ENCODE results near the gene SLCO2B1.

The SLCO2B1 gene

DNA sequence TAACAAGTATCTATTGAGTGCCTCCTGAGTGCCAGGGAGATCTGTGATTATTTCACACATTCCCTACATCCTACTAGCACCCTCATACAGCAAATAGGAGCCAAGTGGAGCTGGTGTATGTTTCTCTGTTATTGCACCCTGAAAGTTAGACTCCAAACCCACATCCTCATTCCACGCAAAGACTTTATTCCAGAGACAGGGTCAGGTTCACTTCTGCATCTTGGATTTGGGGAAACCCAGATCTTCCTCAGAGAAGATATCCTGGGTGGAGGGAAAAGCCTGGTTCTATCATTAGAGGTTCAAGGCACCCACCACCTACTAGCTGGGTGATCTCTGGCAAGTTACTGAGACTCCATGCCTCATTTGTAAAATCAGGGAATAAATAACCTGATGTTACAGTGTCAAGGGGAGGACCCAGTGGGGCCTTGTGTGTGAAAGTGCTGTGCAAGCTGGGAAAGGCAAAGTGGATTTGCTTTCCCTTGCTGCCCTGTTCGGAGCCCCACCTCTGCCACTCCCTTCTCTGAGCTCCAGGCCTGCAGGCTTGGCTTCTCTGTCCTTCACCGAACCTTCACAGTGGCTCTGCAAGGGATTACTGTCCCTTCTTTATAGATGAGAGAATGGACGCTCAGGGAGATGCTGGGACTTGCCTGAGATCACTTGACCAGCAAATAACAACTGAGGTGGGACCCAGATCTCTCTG, 991 bp upstream of the SLCO2B1 start:
- TF ChIP-seq, protein P1, sequence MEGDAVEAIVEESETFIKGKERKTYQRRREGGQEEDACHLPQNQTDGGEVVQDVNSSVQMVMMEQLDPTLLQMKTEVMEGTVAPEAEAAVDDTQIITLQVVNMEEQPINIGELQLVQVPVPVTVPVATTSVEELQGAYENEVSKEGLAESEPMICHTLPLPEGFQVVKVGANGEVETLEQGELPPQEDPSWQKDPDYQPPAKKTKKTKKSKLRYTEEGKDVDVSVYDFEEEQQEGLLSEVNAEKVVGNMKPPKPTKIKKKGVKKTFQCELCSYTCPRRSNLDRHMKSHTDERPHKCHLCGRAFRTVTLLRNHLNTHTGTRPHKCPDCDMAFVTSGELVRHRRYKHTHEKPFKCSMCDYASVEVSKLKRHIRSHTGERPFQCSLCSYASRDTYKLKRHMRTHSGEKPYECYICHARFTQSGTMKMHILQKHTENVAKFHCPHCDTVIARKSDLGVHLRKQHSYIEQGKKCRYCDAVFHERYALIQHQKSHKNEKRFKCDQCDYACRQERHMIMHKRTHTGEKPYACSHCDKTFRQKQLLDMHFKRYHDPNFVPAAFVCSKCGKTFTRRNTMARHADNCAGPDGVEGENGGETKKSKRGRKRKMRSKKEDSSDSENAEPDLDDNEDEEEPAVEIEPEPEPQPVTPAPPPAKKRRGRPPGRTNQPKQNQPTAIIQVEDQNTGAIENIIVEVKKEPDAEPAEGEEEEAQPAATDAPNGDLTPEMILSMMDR (IDR thresholded peaks at IDR 0.05; ENCODE audit: insufficient read depth, missing control alignments): no peak
- FAIRE-seq (no peak), DNase-seq (ENCODE audit: insufficient read length, low spot score) (no peak)

DNA sequence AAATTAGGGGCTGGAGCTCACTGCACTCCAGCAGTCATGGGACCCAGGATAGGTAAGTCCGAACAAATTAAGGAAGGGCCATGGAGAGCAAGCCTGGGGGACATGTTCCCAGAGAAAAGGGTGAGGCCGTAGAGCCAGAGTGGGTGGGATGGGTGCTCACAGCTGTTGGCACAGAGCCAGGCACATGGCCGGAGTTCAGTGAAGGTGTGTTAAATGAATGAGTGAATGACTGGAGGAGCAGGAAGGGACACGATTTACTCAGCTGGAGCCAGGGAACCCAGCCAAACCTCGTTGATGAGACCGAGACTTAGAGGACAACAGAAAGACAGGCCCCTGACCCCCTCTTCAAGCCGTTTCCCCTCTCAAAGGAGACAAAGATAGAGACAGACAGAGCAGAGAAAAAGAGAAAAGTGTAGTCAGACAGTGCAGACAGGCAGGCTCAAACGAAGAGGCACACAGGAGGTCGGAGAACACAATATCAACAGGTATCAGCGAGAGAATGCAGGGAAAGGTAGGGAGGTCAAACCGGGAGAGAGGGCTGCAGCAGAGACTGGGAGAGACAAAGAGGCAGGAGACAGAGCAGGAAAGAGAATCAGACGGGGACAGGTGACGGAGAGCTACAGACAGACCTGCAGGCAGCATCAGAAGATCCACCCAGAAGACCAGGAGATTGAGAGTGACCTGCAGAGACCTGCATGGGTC, 590 bp downstream of the SLCO2B1 start:
- no peak for DNase-seq (ENCODE audit: insufficient read length, low spot score)
- TF ChIP-seq, protein P1 (IDR thresholded peaks at IDR 0.05; ENCODE audit: insufficient read depth, missing control alignments): no peak
- FAIRE-seq: no peak

DNA sequence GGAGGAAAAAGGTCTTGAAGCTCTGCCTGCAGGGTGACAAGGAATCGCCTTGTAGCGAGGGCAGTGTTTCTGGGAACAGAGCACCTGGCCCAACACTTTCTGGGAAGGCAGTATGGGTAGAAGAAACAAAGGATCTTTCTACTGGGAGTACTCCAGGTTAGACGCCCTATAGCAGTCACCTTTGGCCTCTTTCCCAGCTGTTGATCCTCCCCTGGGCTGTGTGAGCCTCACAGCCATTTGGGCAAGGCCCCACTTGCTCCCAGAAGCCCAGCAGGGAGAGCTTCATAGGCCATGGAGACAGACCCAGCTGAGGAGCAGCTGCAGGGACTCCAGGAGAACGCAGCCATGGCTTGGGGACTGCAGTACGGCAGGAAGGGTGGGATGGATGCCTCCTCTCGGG, 1.2 kb downstream of the SLCO2B1 start:
- FAIRE-seq: no peak
- TF ChIP-seq, protein P1 (IDR thresholded peaks at IDR 0.05; ENCODE audit: insufficient read depth, missing control alignments): no peak
- DNase-seq (ENCODE audit: insufficient read length, low spot score): no peak

DNA sequence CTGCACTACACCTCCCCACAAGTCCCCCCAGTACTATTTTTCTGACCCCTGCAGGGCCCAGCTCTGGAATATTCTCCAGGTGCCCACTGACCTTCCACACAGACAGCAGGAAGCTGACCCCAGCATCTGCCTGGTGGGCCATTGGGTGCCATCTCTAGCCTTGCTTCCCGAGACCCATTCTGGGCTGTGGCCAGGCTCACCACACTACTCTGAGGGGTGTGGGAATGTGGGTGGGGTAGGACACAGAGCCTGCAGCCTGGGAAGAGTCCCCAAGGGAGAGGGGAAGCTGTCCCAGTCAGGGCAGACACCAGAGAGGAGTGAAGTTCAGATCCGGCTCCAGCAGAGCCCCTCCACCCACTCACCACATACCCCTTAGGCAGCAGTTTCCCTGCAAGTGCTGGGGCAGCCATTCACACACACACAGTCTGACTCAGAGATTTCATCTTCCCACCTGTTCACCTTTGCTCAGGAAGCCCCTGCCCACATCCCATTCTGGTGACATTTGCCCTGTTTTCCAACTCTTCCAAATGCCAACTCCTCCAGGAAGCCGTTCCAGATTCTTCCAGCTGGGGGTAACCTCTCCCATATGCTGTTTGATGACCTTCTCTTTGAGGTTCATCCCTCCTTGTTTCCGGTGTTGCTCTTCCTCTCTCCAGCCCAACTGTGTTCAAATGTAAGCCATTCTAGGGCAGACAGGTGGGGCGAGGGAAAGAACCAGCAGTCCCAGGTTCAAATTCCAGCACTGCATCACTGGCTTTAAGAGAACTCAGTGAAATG, 1.9 kb downstream of the SLCO2B1 start:
- TF ChIP-seq, protein P1 (IDR thresholded peaks at IDR 0.05; ENCODE audit: insufficient read depth, missing control alignments): no peak
- DNase-seq (ENCODE audit: insufficient read length, low spot score): no peak
- no peak for FAIRE-seq

DNA sequence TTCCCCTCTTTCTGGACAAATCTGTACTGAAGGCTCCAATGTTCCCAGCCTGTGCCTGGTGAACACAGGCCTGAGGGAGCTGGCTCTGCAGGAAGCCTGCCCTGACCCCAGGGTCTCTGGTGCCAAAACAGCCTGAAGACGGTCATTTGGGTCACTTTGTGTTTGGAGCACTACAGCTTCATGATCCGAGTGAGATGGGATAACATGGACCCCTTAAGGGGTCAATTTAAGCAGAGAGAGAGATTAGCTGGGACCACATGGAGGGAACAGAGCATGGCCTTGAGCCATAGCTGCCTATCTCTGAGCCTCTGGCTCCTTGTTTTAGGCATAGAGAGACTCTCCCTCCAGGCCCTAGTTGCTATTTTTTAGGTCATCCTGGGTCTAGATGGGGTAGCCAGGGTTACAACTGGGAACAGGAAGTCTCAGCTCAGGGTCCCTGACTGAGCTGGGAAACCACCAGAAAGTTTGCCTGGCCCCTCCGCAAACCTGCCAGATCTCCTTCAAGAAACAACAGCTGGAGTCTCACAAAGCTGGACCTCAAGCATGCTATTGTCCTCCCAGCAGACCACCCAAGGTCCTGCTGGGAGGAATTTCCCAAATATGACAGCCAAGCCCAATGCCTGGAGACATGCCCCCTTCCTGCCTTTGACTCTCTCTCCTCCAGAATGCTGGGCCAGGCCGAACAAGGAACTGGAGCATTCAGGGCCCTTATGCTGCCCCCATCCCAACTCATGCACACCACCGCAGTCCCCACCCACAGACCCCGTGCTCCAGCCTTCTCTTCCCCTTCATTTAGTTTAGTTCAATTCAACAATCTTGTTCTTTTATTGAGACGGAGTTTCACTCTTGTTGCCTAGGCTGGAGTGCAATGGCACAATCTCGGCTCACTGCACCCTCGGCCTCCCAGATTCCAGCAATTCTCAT, 4.0 kb downstream of the SLCO2B1 start:
- DNase-seq (ENCODE audit: insufficient read length, low spot score) (no peak), FAIRE-seq (no peak)

More for the DNA sequence above, 4.0 kb downstream of the SLCO2B1 start:
- TF ChIP-seq, protein P1 (IDR thresholded peaks at IDR 0.05; ENCODE audit: insufficient read depth, missing control alignments): no peak

Measured in D721Med (cell line).